Mammary epithelial cell (primary cell): Measurements from ENCODE around the gene RTN3.

ENCODE experiments used
- EZH2 ChIP-seq: IDR thresholded peaks from 2 replicates; pipeline ENCODE4 v1.6.1; 2012; ENCODE audit warnings: low read length, inconsistent platforms, borderline replicate concordance
- TF ChIP-seq, protein P1 (sequence below), 2 donors: IDR thresholded peaks in 1 of 2; conservative IDR thresholded peaks in 1 of 2; 2 replicates each; pipeline ENCODE4 v1.5.1; 2011 to 2012; ENCODE audit warnings: inconsistent platforms in 2 of 2, low read length in 2 of 2, mild to moderate bottlenecking in 2 of 2, control low read depth in 1 of 2, low read depth in 1 of 2; ENCODE audit not compliant: insufficient read depth in 1 of 2; ENCODE audit errors: extremely low read depth in 1 of 2

DNA sequence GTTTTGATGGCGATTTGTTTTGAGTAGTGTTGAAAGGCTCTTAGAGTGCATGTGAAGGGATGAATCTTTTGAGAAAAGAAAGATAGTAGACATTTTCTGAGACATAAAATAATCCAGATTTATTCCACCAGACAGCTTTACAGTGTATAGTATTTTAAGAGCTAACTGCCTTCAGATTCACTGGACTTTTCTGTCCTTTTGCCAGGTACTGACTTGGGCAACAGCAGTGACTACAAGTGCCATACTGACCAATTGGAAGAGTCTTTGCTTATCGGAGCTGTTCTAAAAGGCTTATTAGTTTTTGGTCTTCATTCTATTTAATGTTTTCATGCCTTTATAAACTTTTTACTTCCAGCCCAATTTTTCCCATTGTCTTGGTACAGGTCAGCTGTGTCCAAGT lies 32.5 kb downstream of the RTN3 start:
- TF ChIP-seq, protein P1, sequence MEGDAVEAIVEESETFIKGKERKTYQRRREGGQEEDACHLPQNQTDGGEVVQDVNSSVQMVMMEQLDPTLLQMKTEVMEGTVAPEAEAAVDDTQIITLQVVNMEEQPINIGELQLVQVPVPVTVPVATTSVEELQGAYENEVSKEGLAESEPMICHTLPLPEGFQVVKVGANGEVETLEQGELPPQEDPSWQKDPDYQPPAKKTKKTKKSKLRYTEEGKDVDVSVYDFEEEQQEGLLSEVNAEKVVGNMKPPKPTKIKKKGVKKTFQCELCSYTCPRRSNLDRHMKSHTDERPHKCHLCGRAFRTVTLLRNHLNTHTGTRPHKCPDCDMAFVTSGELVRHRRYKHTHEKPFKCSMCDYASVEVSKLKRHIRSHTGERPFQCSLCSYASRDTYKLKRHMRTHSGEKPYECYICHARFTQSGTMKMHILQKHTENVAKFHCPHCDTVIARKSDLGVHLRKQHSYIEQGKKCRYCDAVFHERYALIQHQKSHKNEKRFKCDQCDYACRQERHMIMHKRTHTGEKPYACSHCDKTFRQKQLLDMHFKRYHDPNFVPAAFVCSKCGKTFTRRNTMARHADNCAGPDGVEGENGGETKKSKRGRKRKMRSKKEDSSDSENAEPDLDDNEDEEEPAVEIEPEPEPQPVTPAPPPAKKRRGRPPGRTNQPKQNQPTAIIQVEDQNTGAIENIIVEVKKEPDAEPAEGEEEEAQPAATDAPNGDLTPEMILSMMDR (conservative IDR thresholded peaks at IDR 0.05 in 1 of 2, IDR thresholded peaks at IDR 0.05 in 1 of 2; ENCODE audit: extremely low read depth in 1 of 2, insufficient read depth in 1 of 2, low read depth in 1 of 2, low read length in 2 of 2) = no peak
- no peak for TF ChIP-seq EZH2
